Osteocyte (in vitro differentiated cells): ENCODE measurements around the gene KRTAP20-1. TPM values are rescaled to one million over a fixed set of nuclear protein-coding genes. Genes with fewer than 3 reads are reported as not detected.

Experiments
- DNase-seq: peaks from one replicate; pipeline ENCODE4 v3.0.0; 2021; ENCODE audit warnings: mixed read lengths; ENCODE audit not compliant: unreplicated experiment; ENCODE audit errors: extremely low spot score
- H3K27ac Mint-ChIP-seq: one replicate; pipeline ENCODE4 v1.8.0; 2021; ENCODE audit warnings: mild to moderate bottlenecking, mixed read lengths; ENCODE audit not compliant: unreplicated experiment
- H3K27me3 Mint-ChIP-seq: one replicate; pipeline ENCODE4 v1.8.0; 2021; ENCODE audit warnings: mixed read lengths; ENCODE audit not compliant: unreplicated experiment
- H3K36me3 Mint-ChIP-seq: one replicate; pipeline ENCODE4 v1.8.0; 2021; ENCODE audit warnings: mixed read lengths; ENCODE audit not compliant: unreplicated experiment
- H3K4me1 Mint-ChIP-seq: one replicate; pipeline ENCODE4 v1.8.0; 2021; ENCODE audit warnings: mixed read lengths; ENCODE audit not compliant: unreplicated experiment
- H3K4me3 Mint-ChIP-seq: one replicate; pipeline ENCODE4 v1.8.0; 2021; ENCODE audit warnings: mild to moderate bottlenecking, moderate library complexity, mixed read lengths; ENCODE audit not compliant: unreplicated experiment
- H3K9me3 Mint-ChIP-seq: one replicate; pipeline ENCODE4 v1.8.0; 2021; ENCODE audit warnings: mixed read lengths; ENCODE audit not compliant: unreplicated experiment
- CTCF ChIP-seq: fragments of 200-600 bp; sonication (generic); IDR thresholded peaks from 2 replicates; pipeline ENCODE4 v1.5.0; 2021; ENCODE audit warnings: antibody characterized with exemption, mild to moderate bottlenecking, moderate library complexity
- total RNA-seq: library from RNA; stranded (reverse); gene quantifications from 2 replicates; pipeline ENCODE4 v1.2.1, GENCODE V29; 2021

KRTAP20-1 gene
- total RNA-seq, 1 donor from 2014 or later, result not detected

GRCh38 chr21:30620522-30620921 is 4.3 kb downstream of the KRTAP20-1 start, which contains the start of gene KRTAP20-4:
KRTAP20-4 (plus strand) TSS chr21:30620627.
- DNase-seq, result no peak
- Mint-ChIP-seq H3K36me3 (no peaks in the 10 kb centered on the region), H3K27me3 (no peaks in the 10 kb centered on the region), H3K4me3 (no peak within 1 kb of the TSS), H3K9me3 (peaks cover 15% of the 10 kb centered on the region), H3K27ac (no peak within 1 kb of the TSS), H3K4me1 (peaks cover 6% of the 10 kb centered on the region)
- no peak for TF ChIP-seq CTCF

GRCh38 chr21:30623362-30623761 is 7.1 kb downstream of the KRTAP20-1 start:
- Mint-ChIP-seq H3K4me3 (no peak overlapping the region), H3K27ac (no peak overlapping the region), H3K4me1 (peaks cover 6% of the 10 kb centered on the region), H3K27me3 (no peaks in the 10 kb centered on the region), H3K36me3 (no peaks in the 10 kb centered on the region), H3K9me3 (peaks cover 15% of the 10 kb centered on the region)
- TF ChIP-seq CTCF, result no peak
- DNase-seq, result no peak

GRCh38 chr21:30625449-30626165 is 9.4 kb downstream of the KRTAP20-1 start:
- Mint-ChIP-seq H3K27ac (no peak overlapping the region), H3K4me3 (no peak overlapping the region), H3K36me3 (no peaks in the 10 kb centered on the region), H3K9me3 (peaks cover 9% of the 10 kb centered on the region), H3K4me1 (peaks cover 3% of the 10 kb centered on the region), H3K27me3 (no peaks in the 10 kb centered on the region)
- DNase-seq, result no peak
- TF ChIP-seq CTCF, result no peak

- no peak overlapping the region for H3K27ac Mint-ChIP-seq
- no peaks in the 10 kb centered on the region for H3K36me3 Mint-ChIP-seq
- no peaks in the 10 kb centered on the region for H3K4me1 Mint-ChIP-seq
- H3K4me3 Mint-ChIP-seq, result no peak overlapping the region
- H3K9me3 Mint-ChIP-seq, result peaks cover 19% of the 10 kb centered on the region
- H3K27me3 Mint-ChIP-seq, result no peaks in the 10 kb centered on the region
- no peak for TF ChIP-seq CTCF
- DNase-seq, result no peak
Measured at GRCh38 chr21:30628109-30628508, 11.9 kb downstream of the KRTAP20-1 start.

- no peaks in the 10 kb centered on the region for H3K4me1 Mint-ChIP-seq
- H3K36me3 Mint-ChIP-seq, result no peaks in the 10 kb centered on the region
- DNase-seq, result no peak
- TF ChIP-seq CTCF, result no peak
- no peak overlapping the region for H3K27ac Mint-ChIP-seq
- no peak overlapping the region for H3K4me3 Mint-ChIP-seq
- peaks cover 19% of the 10 kb centered on the region for H3K9me3 Mint-ChIP-seq
- no peaks in the 10 kb centered on the region for H3K27me3 Mint-ChIP-seq
Measured at GRCh38 chr21:30629200-30629599, 13.0 kb downstream of the KRTAP20-1 start.
